ENCODE measurements around the gene IMMP2L.
"Not testable (repeated sequence)": the region's sequence is repeated elsewhere in the genome, so short reads cannot be mapped to it uniquely, and the experiment has no call there.

Gene IMMP2L

DNA sequence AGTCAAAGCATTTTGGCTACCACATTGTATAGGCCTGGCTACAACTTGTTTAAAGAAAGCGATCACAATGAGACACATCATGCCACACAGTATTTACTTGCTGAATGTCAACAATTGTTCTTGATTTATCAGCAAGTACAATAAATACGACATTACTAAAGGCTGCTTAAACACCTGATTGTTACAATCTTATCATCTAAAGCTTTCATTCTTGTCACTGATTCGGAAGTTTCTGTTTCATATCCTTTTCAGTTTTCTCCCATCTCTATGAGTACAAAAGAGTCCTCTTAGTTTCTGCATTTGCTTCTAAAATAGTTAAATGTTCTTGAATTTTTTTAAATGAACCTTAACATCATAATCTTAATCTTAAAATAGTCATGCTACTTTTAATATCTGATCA, 599.5 kb downstream of the IMMP2L start:
- no peak for DNase-seq

DNA sequence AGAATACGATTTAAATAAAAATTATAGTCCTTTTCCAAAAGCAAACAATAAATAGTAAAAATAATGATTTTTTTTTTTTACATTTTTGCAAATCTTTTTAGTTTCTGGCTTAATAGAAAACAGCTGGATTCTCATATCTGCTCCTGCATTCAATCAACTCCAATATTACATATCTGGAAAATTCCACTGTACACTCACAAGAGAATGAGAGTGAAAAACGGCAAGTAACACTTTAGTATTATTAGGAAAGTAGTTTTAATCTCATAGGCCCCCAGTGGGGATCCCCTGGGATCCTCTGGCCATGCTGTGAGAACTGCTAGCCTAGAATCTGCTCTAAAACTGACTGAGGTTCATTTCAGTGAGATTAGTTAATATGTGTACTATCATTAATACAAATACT, 599.9 kb downstream of the IMMP2L start:
- no peak for DNase-seq

DNA sequence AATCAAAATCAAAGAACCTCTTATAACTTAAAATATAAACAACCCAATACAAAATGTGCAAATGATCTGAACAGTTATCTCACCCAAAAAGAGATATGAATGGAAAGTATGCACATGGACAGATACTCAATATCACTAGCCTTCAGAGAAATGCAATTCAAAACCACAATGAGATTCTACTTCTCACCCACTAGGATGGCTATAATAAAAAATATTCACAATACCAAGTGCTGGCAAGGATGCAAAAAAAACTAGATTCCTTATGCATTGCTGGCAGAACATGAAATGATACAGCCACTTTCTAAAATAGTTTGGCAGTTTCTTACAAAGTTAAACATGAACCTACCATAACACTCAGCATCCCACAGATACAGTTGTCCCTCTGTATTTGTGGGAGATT, 601.5 kb downstream of the IMMP2L start:
- no peak for DNase-seq

DNA sequence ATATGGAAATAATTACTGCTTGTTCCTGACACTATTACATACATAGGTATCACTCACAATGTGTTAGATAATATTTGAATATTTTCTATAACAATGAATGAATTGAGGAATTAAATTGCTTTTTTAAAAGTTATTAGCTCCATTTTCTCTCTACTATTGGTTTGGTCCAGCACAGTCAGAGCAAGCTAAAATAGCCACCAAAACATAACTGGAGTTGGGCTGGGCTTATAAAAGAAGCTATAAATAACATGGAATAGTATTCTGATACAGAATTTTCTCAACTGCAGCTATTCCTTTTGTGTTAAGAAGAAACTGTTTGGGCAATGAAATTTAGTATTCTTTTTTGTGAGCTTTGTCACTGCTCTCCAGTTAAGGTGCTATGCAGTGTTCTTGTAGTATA, 614.0 kb downstream of the IMMP2L start:
- no peak for DNase-seq

DNA sequence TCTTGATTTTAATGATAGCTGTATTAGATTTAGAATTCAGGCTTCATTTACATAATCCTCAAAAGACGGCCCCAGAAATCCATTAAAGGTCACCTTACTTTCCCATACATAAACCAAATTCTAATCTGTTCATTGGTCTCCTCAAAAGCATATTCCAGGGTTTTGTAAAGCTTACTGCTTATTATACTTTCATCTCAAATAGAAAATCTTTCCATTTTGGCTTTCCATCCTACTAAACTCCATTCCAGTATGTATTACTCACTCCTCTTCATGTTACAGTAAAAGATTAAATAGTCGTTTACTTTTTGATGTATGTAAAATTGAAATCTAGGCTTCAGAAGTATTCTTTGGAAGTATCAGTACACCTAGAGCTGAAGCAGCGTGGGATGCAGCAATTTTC, 614.9 kb downstream of the IMMP2L start:
- DNase-seq, result no peak

DNA sequence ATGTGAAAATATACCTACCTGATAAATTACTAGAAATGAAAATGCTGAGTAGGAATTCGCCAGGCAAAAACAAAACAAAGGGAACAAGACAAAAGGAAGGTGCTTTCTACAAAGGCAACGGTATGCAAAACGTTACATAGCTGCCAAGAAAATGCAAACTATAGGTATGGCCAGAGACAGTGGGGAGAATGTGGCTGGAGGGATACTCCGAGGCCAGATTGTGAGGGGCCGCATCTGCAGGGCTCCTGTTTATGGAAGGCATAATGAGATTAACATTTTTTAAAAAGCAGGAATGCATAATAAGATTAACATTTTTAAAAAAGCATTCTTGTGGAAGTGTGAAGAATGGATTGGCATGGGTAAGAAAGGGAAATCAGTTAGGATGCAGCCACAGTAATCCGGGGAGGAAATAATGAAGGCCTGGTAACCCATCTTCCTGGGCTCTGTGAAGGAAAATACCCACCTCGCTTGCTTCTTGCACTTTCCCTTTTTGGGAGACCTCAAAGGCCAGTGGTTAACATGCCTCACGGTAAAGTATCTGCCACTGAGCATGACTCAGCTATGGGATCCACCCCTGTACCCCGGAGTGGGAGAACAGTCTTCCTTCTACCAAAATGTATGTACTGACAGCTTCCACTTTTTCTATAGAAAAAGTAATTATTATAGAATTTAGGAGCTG, 617.2 kb downstream of the IMMP2L start:
- DNase-seq, result no peak

DNA sequence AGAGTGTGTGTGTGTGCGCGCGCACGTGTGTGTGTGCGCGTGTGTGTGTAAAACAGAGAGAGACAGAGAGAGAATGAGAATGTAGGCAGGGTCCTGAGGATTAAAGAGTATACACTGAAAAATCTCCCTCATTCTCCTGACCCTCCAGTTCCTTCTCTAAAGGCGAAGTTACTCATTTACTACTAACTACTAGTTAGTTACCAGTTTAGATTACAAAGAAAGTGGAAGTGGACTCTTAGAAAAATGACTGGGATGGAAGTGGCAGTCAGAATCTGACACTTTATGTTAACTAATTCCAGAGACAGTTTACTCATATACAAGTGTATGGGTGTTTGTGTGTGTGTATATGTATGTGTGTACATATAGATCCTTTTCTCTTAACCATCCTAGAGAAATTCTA, 617.8 kb downstream of the IMMP2L start:
- DNase-seq, result no peak

DNA sequence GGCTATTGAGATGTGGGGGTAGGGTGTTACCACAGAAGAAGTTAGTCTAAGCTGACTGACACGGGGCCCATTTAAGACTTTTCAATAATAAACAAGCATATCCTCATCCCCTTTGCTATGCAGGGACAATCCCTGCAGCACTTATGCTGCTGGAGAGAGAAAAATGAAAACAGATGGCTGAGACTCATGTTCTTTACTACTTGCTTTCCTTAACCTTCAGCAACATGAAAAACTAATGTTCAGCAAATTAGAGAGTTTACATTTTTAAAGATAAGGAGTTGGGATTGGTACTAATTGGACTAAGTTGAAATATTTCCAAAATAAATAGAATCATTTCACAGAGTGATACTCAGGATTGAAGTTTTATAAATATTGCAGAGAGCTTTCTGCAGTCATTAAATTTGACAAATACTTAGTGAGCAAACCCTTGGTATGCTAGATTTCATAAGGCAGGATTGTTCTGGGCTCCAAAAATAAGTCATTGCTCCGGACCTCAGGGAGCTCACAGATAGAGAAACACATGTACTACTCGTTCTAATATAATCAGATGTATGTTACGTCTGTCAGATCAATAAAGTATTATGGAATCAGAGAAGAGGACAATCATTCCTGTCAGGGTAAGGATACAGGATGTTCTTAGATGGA, 618.5 kb downstream of the IMMP2L start:
- no peak for DNase-seq

DNA sequence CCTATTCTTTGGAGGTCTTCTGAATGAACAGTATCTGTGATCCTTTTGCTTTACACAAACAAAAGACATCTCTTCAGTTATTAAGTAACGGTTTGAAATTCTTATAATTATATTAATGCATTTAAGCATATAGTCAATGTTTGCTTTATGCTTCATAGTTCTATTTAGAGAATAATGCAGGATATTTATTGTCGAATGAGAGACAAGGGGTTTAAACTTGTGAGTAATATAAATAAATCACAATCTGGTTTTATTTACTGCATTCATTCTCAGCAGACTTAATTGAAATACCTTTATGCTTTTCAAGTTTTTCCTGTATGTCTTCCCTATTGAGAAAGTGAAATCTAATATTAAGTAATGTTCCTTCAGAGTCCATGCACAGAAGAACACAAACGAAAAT, 620.9 kb downstream of the IMMP2L start:
- DNase-seq, result no peak

DNA sequence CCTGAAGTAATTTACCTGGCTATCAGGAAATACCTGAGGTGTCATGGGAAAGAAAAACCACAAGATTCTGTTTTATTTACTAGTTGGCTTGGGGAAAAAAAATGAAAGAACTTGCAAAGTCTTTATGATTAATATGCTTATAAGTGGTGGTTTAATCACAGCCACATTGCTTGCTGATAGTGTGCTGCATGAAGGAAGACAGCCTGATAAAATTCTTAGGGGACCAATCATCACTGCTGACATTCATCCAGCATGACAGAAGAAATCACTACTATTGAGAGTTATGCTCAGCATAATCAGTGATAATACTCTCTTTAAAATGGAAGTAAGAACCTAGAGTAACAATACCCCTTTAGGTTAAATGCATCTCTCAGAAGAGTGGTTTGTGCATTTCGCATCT, 621.5 kb downstream of the IMMP2L start:
- no peak for DNase-seq

DNA sequence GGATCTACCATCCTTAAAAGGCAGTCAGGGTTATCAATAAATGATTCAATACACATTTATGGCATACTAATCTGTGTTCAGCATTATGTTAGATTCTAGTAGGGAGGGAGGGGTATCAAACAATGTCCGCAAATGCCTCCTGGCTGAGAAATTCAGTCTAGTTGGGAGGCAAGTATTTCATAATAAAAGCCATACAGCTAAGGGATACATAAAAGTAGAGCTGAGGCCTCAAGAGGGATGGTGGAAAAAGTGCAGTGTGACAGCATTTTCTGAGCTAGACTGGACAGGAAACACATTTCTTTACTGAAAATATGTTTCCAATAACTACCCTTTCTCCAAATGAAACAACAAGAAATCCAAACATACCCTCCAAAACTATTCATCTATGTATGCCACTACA, 624.1 kb downstream of the IMMP2L start:
- DNase-seq, result no peak

DNA sequence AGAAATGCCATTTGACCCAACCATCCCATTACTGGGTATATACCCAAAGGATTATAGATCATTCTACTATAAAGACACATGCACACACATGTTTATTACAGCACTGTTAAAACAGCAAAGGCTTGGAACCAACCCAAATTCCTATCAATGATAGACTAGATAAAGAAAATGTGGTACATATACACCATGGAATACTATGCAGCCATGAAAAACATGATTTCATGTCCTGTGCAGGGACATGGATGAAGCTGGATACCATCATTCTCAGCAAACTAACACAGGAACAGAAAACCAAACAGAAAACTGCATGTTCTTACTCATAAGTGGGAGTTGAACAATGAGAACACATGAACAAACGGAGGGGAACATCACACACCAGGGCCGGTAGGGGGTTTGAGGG, 625.6 kb downstream of the IMMP2L start:
- DNase-seq, result not testable (repeated sequence)

DNA sequence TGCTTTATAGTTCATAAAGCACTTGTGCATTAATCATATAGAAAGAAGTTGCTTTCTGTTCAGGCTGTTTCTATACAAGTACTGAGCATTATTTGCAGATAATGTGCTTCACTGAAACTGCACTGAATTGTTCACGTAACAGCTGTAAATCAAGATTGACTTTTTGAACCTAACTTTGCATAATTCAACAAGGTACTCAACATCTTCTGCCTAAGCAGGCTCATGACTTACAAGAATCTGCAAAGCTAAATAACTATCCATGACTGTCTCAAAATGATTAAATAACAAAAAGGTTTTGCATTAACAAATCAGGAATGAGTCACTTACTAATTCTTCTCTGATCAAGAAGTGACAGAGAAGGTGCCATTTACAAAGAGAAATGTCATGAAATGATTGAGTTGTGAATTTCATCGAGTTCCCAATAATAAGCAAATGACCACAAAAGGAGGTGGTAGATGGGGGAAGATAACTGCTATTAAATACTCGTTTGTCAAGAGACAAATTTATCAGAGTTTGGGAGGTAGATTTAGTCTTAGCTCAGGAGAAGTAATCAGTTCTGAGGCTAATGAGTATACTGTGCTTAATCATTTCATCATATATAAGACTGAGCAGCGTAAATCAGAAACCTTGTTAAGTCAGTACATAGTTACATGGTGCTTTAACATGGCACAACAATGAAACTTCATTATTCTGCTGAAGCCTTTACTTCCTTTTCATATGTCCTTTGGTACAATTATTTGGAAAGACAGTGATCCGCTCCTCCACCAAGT, 632.6 kb downstream of the IMMP2L start:
- no peak for DNase-seq

DNA sequence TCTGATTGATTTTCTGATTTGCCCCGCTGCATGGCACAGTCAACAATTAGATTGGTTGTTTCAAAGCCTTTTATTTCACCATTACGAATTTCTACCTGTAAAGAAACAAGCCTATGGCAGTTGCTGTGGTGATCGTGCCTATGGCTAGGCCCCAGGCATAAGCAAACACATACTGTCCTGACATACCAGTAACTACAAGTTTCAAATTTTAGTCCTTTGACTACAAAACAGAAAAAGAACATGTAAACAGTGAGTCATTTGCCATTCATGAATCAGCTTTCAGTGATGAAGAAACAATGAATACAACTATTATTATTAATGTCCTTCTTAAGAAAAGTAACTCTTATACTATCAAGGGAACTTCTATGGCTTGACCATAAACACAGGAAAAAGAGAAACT, 639.4 kb downstream of the IMMP2L start:
- no peak for DNase-seq

DNA sequence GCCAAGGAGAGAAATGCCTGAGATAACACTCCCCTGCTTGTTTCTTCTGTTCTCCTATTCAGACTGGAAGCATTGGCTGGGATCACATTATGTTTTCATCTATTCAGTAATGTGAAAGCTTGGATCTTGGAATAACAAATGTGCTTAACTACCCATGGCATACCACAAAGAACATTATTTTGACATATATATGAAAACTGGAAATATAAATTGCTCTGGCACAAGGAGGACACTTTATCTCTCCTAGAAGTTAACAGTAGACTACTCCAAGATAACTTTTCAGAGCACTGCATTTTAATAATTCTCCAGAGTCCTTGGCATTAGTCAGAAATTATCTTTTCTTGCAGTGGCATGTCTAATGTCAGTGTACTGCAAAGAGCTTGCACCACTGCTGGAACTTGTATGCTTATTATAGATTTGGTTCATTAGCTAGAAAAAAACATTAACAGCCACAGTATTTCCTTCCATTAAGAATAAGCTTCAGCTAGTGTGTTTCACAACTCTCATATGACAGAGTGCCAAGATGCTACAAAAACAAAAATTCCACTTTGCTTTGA, 640.6 kb downstream of the IMMP2L start:
- DNase-seq, result no peak

DNA sequence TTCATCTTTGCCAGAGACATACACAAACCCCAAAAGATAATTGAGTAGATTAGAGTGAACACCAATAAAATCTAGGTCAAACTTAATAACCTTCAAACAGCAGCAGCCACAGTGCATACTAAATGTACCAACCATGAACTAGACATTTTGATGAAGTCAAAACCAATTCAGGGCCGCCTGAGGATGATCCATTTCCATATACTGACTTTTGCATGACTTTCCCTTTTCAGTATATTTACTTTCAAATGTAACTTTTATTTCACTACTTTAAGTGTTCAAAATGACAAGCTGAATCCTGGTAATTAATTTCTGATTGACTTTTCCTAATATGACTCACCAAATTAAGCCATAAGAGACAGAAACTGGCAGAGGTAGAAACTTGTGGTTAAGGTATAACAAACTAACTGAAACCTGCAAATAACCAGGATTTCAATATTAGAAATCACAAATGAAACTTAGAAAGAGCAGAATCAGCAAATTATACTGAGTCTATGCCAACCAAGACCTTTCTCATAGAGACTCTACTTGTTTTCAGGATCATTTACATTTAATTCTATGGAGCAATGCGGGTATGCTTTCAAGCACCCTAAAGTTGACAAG, 643.2 kb downstream of the IMMP2L start:
- no peak for DNase-seq

DNA sequence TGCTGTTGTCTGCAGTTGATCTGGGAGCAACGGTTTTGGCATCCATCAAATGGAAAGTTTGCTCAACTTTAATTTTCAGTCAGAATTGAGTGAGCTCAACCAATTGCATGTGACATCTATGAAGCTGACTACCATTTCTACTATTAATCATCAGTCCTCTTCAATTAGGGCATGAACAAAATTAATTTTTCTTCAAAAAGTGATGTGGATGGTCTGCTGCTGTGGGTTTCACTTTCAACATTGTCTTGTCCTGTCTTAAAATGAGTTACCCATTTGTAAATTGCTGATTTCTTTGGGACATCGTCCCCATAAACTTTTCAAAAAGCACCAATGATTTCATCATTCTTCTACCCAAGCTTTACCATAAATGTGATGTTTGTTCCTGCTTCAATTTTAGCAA, 648.0 kb downstream of the IMMP2L start:
- no peak for DNase-seq

DNA sequence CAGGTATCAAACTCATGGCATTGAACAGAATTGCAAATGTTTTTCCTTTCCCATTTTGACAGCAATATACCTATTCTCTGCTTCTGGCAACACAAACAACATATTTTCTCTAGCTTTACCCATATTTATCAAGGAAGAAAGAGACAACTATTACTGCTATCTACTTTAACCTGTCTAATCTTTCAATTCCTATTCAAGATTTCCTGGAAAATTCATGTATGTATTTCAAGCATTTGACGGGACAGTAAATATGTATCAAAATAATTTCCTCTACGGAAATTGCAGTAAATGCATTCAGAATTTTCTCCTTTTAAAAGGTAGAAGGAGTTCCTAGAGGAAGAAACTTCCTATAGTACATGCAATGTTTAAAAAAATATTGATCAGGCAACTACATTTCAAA, 650.7 kb downstream of the IMMP2L start:
- DNase-seq, result no peak

DNA sequence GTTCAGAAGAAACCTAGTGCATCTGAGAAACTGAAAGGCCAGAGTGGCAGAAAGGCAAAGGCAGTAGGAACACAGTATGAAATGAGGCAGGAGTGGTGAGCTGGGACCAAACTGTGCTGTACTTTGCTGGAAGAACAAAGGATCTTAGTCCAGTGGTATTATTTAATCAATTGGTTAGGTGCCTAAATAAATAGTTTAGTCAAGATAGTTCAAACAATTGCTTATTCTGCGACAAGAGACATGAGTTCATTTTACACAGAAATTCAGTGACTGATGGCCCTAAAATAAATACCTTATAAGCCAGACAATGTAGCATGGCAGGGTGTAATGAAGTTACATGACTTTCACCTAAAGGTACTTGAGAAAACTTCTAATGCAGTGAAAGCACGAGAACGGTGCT, 653.2 kb downstream of the IMMP2L start:
- no peak for DNase-seq

DNA sequence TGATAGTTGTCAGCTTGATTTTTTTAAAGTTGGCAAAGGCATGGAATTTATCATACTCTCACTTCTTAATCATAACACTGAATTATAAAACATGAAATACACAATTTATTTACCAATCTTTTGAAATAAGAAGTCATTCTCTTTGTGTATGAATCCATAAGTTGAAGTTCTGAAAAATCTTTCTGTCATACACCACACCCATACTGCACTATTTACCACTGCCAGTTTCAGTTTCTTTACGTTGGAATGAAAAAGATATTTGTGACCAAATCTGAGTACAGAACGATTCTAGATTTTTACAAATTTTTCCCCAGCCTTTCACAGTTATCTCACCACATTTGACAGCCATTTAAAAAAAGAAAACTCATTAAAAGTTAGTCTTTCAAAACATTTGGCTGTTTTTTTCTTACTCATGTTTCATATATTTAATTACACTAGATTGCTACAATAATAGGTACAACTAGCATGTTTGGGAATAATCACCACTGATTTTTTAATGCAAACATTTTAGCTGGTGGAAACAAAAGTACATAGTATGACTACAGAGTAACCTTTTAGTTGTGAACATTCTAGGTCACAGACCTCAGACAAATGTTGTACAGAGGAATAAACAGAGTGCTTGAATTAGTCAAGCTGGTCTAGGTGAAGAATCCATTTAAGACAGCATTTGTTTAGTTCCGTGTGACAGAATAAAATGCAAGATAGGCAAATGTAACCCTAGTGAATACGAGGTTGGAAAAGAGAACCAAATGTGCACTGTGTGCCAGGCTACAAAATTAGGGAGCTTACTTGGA, 656.3 kb downstream of the IMMP2L start:
- DNase-seq, result no peak

DNA sequence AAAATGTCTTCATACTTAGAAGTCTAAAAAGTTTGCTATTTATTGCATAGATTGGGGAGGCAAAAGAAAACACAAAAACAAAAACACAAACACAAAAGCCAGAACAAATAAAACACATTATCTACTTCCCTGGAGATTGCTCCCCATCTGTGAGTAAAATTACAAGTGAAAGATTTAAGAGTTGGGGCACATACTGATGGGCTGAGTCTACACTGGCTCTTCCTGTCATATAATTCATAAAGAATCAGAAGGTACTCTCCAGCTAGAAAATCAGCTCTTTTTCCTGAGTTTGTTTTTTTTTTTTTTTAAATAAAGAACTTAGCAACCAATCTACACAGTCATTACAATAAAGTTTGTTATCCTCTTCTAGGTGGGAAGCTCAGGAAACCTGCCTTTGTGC, 663.8 kb downstream of the IMMP2L start:
- DNase-seq, result no peak

DNA sequence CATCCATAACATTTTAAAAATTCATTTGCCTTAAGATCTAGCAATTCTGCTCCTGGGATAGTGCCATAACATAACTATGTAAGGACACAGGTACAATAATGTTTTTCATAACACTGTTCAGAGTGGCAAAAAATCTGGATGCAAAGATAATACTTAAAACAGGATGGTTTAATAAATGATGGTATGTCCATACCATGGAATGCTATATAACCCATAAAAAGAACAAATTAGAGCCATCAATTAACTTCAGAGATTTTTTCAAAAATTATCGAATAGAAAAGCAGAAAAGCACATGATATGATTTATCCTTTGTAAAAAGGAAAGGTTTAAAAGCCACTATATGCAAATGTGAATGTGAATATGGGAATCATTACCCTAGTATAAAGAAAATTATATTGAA, 664.8 kb downstream of the IMMP2L start:
- DNase-seq, result no peak

DNA sequence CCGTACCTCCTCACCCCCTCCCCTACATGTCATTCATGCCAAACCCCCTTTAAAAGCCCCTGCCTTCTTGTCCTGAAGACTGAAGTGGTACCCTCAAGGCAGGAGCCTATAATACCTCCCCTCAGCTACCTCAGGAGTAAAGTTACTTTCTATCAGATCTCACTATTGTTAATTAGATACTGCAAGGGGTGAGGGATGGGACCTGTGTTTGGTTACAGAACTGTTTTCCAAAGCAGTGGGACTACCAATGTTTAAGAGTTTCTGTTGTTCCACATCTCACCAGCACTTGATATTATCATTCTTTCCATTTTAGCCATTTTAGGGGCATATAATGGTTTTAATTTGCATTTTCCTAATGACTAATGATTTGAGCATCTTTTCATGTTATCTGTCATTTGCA, 668.2 kb downstream of the IMMP2L start:
- no peak for DNase-seq

Measured in activated CD4-positive, alpha-beta T cell treated with anti-CD3 and anti-CD28 coated beads, Interleukin-2, amount 50 U/mL, for 1 hour (primary cell).